CD14-positive monocyte (primary cell): ENCODE measurements around the gene SLC26A1. TPM values are rescaled to one million over a fixed set of nuclear protein-coding genes. Genes with fewer than 3 reads are reported as not detected.

Source experiments
- DNase-seq, 3 donors: peaks; one replicate each; pipeline ENCODE4 v3.0.0-alpha.2; 2011 to 2022
- H2AFZ ChIP-seq: 2 replicates; pipeline ENCODE4 v1.6.0; 2012; ENCODE audit warnings: mild to moderate bottlenecking, low read depth, low read length, inconsistent platforms; ENCODE audit not compliant: insufficient read depth, poor library complexity, severe bottlenecking
- H3K27ac ChIP-seq, 2 donors: 1 replicate in 1 of 2; 2 replicates in 1 of 2; pipeline ENCODE4 v1.5.1; 2012 to 2013; ENCODE audit warnings: low read length in 2 of 2, control low read depth in 1 of 2, inconsistent platforms in 1 of 2, low read depth in 1 of 2, mild to moderate bottlenecking in 1 of 2
- H3K27me3 ChIP-seq, 2 donors: one replicate each; pipeline versions ENCODE4 v1.6.0 to v1.6.1; 2011 to 2013; ENCODE audit warnings: low read length in 2 of 2; ENCODE audit not compliant: control insufficient read depth in 2 of 2, insufficient read depth in 2 of 2
- H3K36me3 ChIP-seq, 2 donors: replicated peaks in 1 of 2; 1 replicate in 1 of 2; 2 replicates in 1 of 2; pipeline versions ENCODE4 v1.5.1 to v1.6.1; 2012 to 2013; ENCODE audit warnings: low read length in 2 of 2, control low read depth in 1 of 2, inconsistent platforms in 1 of 2, mild to moderate bottlenecking in 1 of 2; ENCODE audit not compliant: insufficient read depth in 2 of 2, control insufficient read depth in 1 of 2
- H3K4me1 ChIP-seq, 2 donors: 1 replicate in 1 of 2; 2 replicates in 1 of 2; pipeline versions ENCODE4 v1.5.1 to v1.6.1; 2012 to 2013; ENCODE audit warnings: low read length in 2 of 2, control low read depth in 1 of 2, inconsistent platforms in 1 of 2, mild to moderate bottlenecking in 1 of 2, moderate library complexity in 1 of 2; ENCODE audit not compliant: insufficient read depth in 2 of 2, control insufficient read depth in 1 of 2
- H3K4me2 ChIP-seq: replicated peaks from 2 replicates; pipeline ENCODE3; 2012; ENCODE audit warnings: low read length, moderate library complexity, mild to moderate bottlenecking; ENCODE audit not compliant: poor library complexity, severe bottlenecking; ENCODE audit errors: extremely low read depth
- H3K4me3 ChIP-seq, 3 experiments: fragments of 200-600 bp in 1 of 3; sonication (generic) in 1 of 3; replicated peaks in 1 of 3; 1 replicate in 2 of 3; 2 replicates in 1 of 3; pipeline ENCODE4 v1.5.1; 2011 to 2013; ENCODE audit warnings: low read length in 3 of 3, mild to moderate bottlenecking in 3 of 3, control low read depth in 2 of 3, low read depth in 2 of 3, inconsistent platforms in 1 of 3, moderate library complexity in 1 of 3
- H3K79me2 ChIP-seq: 2 replicates; pipeline ENCODE4 v1.6.0; 2012; ENCODE audit warnings: mild to moderate bottlenecking, control low read depth, inconsistent platforms, low read length, moderate library complexity; ENCODE audit not compliant: insufficient read depth
- H3K9ac ChIP-seq: 2 replicates; pipeline ENCODE4 v1.6.0; 2017; ENCODE audit warnings: low read length, mild to moderate bottlenecking; ENCODE audit not compliant: insufficient read depth, poor library complexity, severe bottlenecking
- H3K9me3 ChIP-seq, 2 donors: replicated peaks in 1 of 2; 1 replicate in 1 of 2; 2 replicates in 1 of 2; pipeline versions ENCODE4 v1.5.1 to v1.6.1; 2012 to 2013; ENCODE audit warnings: low read length in 2 of 2, control low read depth in 1 of 2; ENCODE audit not compliant: control insufficient read depth in 1 of 2, insufficient read depth in 1 of 2
- H4K20me1 ChIP-seq: 2 replicates; pipeline ENCODE4 v1.6.0; 2012; ENCODE audit warnings: mild to moderate bottlenecking, low read length, control low read depth, moderate library complexity; ENCODE audit not compliant: insufficient read depth
- H3K27ac Mint-ChIP-seq, 7 donors: one replicate each; pipeline ENCODE4 v1.8.0; 2020; ENCODE audit warnings: mild to moderate bottlenecking in 7 of 7, mixed read lengths in 7 of 7, moderate library complexity in 6 of 7, inconsistent platforms in 2 of 7
- H3K27me3 Mint-ChIP-seq, 3 donors: one replicate each; pipeline ENCODE4 v1.8.0; 2021 to 2022; ENCODE audit warnings: low read depth in 3 of 3, mild to moderate bottlenecking in 3 of 3, mixed read lengths in 3 of 3, moderate library complexity in 3 of 3, inconsistent platforms in 1 of 3
- H3K36me3 Mint-ChIP-seq, 2 donors: one replicate each; pipeline ENCODE4 v1.8.0; 2020; ENCODE audit warnings: mixed read lengths in 2 of 2, inconsistent platforms in 1 of 2, mild to moderate bottlenecking in 1 of 2
- H3K4me1 Mint-ChIP-seq: one replicate; pipeline ENCODE4 v1.8.0; 2020; ENCODE audit warnings: mild to moderate bottlenecking, mixed read lengths
- H3K4me3 Mint-ChIP-seq, 2 donors: one replicate each; pipeline ENCODE4 v1.8.0; 2020; ENCODE audit warnings: mild to moderate bottlenecking in 2 of 2, mixed read lengths in 2 of 2, moderate library complexity in 1 of 2
- H3K9me3 Mint-ChIP-seq, 7 donors: one replicate each; pipeline ENCODE4 v1.8.0; 2020 to 2022; ENCODE audit warnings: mixed read lengths in 7 of 7, mild to moderate bottlenecking in 6 of 7, moderate library complexity in 6 of 7, inconsistent platforms in 2 of 7
- WGBS: methylation state at CpG from one replicate; pipeline ENCODE4 v1.1.5; 2013; ENCODE audit warnings: missing lambda C conversion rate; ENCODE audit not compliant: insufficient coverage; 5-methylcytosine and 5-hydroxymethylcytosine counted together
- intact Hi-C, 2 donors: fragments of 100-400 bp; cut with micrococcal nuclease; formaldehyde crosslinking; loops; one replicate each; pipeline versions ENCODE4 v1.15.0 to v1.15.1; 2023
- polyA plus RNA-seq, 3 donors: library from polyadenylated mRNA; depleted of rRNA in 1 of 3; unstranded in 2 of 3; stranded (reverse) in 1 of 3; fragments of 300-500 nt in 2 of 3; fragments of >200 nt in 1 of 3; fragmentation: Illumina TruSeq in 2 of 3; gene quantifications; 1 replicate in 2 of 3; 2 replicates in 1 of 3; pipeline ENCODE4 v1.2.3, GENCODE V29; 2012 to 2021
- TF ChIP-seq, protein P1 (sequence below): fragments of 200-600 bp; IDR thresholded peaks from one replicate; pipeline ENCODE4 v1.8.0; 2022; ENCODE audit warnings: antibody characterized with exemption, mild to moderate bottlenecking

The SLC26A1 gene
- polyA plus RNA-seq, 3 donors: 0.16 to 0.37 (median 0.18) TPM

DNA sequence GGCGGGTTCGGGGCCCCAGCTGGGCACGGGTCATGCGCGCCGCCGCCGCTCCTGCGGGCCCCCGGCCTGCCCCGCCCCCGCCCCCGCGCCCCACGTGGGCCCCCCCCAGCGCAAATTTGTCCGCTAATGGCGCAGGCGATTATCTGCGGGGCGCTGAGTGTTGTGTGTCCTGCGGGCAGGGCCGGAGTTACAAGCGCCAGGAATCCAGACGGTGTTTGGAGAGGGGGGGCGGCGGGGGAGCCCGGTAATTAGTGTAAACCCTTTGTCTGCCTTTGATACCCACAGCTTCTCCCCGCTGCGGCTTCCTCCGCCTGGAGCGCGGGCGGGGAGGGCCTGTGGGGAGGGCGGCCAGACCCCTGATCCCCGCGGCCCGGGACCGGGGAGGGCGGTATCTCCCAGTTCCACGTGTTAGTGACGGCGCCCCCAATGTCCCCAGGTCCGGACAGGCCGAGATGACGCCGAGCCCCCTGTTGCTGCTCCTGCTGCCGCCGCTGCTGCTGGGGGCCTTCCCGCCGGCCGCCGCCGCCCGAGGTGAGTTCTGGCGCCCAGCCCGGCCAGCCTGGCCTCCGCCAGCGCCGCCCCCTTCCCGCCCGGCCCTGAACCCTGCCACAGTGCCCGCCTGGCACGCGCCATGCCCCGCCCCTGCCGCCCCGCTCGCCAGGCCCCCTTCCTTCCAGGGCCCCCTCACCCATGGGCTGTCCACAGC, 19.0 kb upstream of the SLC26A1 start:
- peak in 2 of 3 donors; percentile 6 to 32 for DNase-seq
- Mint-ChIP-seq H3K4me1 (peaks cover 18% of the 10 kb centered on the region), H3K4me3 (peak overlapping the region; percentile 62 to 70), H3K9me3 (peaks cover 0 to 11% (median 3%) of the 10 kb centered on the region in 7 donors), H3K27me3 (peaks cover 17 to 30% (median 23%) of the 10 kb centered on the region in 3 donors), H3K36me3 (peaks cover 0 to 2% of the 10 kb centered on the region in 2 donors), H3K27ac (no peak overlapping the region)
- no peaks in the 10 kb centered on the region for H3K36me3 ChIP-seq
- TF ChIP-seq, protein P1, sequence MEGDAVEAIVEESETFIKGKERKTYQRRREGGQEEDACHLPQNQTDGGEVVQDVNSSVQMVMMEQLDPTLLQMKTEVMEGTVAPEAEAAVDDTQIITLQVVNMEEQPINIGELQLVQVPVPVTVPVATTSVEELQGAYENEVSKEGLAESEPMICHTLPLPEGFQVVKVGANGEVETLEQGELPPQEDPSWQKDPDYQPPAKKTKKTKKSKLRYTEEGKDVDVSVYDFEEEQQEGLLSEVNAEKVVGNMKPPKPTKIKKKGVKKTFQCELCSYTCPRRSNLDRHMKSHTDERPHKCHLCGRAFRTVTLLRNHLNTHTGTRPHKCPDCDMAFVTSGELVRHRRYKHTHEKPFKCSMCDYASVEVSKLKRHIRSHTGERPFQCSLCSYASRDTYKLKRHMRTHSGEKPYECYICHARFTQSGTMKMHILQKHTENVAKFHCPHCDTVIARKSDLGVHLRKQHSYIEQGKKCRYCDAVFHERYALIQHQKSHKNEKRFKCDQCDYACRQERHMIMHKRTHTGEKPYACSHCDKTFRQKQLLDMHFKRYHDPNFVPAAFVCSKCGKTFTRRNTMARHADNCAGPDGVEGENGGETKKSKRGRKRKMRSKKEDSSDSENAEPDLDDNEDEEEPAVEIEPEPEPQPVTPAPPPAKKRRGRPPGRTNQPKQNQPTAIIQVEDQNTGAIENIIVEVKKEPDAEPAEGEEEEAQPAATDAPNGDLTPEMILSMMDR: no peak
- H3K4me3 ChIP-seq: peak overlapping the region; percentile 32 to 72 (median 33)
- peaks cover 4 to 31% of the 10 kb centered on the region in 2 donors for H3K27me3 ChIP-seq
- H3K79me2 ChIP-seq: no peaks in the 10 kb centered on the region
- H3K9me3 ChIP-seq: peaks cover 0 to 1% of the 10 kb centered on the region in 2 donors
- H4K20me1 ChIP-seq: peaks cover 3% of the 10 kb centered on the region
- peak overlapping the region; percentile 43 for H3K9ac ChIP-seq
- intact Hi-C loops: loop anchor here (5.0 kb wide), 2 partner anchors 275 to 335 kb away; partner anchors contain the start of genes MAEA (in 1 of the 2) and UVSSA (in 1 of the 2)
- peaks cover 23 to 43% of the 10 kb centered on the region in 2 donors for H3K4me1 ChIP-seq
- WGBS: under 1% methylated on average over 61 of the region's 69 CpGs
- peak overlapping the region; percentile 35 for H2AFZ ChIP-seq
- H3K27ac ChIP-seq: no peak overlapping the region
- peak overlapping the region; percentile 78 for H3K4me2 ChIP-seq

DNA sequence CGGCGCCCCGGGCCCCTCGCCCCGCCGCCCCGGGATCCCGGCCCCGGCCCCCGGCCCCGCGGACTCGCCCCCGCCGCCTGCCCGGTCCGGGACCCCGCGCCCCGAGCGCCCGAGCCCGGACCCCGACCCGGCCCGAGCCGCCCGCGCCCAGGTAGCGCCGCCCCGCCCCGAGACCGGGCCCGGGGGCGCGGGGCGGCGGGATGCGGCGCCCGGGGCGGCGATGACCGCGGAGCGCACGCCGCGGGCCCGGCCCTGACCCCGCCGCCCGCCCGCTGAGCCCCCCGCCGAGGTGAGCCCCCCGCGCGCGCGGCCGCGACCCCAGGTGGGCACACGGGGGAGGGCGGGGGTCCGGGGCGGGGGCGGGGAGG, 18.4 kb upstream of the SLC26A1 start:
- H3K4me3 Mint-ChIP-seq: no peak overlapping the region
- peaks cover 18% of the 10 kb centered on the region for H3K4me1 Mint-ChIP-seq
- peaks cover 22 to 36% (median 28%) of the 10 kb centered on the region in 3 donors for H3K27me3 Mint-ChIP-seq
- no peak for DNase-seq
- H3K36me3 Mint-ChIP-seq: peaks cover 0 to 2% of the 10 kb centered on the region in 2 donors
- H3K4me2 ChIP-seq: peak overlapping the region; percentile 89
- peaks cover 3% of the 10 kb centered on the region for H4K20me1 ChIP-seq
- peaks cover 4 to 36% of the 10 kb centered on the region in 2 donors for H3K27me3 ChIP-seq
- H3K79me2 ChIP-seq: no peaks in the 10 kb centered on the region
- peaks cover 0 to 7% of the 10 kb centered on the region in 2 donors for H3K9me3 ChIP-seq
- intact Hi-C loops: loop anchor here (2.0 to 5.0 kb wide), 3 partner anchors 39 to 336 kb away; partner anchors contain the start of genes DGKQ (in 1 of the 2), MAEA (in 1 of the 2) and UVSSA (in 1 of the 2)
- peaks cover 4 to 17% (median 9%) of the 10 kb centered on the region in 7 donors for H3K9me3 Mint-ChIP-seq
- H3K4me3 ChIP-seq: no peak overlapping the region
- TF ChIP-seq, protein P1: no peak
- H3K27ac ChIP-seq: no peak overlapping the region
- WGBS: 0% methylated on average over 48 of the region's 69 CpGs
- peaks cover 23 to 43% of the 10 kb centered on the region in 2 donors for H3K4me1 ChIP-seq
- H2AFZ ChIP-seq: no peak overlapping the region
- H3K36me3 ChIP-seq: no peaks in the 10 kb centered on the region
- no peak overlapping the region for H3K9ac ChIP-seq
- no peak overlapping the region for H3K27ac Mint-ChIP-seq
